Superior temporal gyrus (tissue), 1 donor: Measurements from ENCODE around the gene RPA3.

Experiments used
- DNase-seq: peaks from one replicate; pipeline ENCODE4 v3.0.0-alpha.2; 2016; ENCODE audit errors: extremely low spot score

Gene RPA3

GRCh38 chr7:7718492-7718891 is at the start of gene RPA3:
RPA3 (minus strand) TSS chr7:7718607; CDS start chr7:7640418, 78,189 bp downstream.
- DNase-seq = no peak

DNA sequence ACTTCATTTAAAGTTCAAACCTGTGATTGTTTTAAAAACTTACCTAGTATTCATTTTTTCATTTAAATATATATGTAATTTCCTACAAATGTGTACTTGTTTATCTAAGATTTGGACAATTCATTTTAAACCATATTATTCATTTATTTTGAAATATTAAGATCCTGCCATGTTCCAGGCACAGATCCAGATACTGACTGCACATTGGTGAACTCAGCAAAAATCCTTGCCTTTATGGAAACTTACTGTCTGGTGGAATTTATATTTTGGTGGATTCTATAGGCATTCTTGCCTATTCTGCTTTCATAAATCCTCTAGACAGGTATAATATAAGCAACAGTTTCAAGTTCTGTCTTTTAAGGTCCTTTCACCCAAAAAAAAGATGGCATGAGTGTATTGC is 48.3 kb upstream of the RPA3 start:
- no peak for DNase-seq

GRCh38 chr7:7765422-7765821 is 47.0 kb upstream of the RPA3 start:
- DNase-seq = no peak

DNA sequence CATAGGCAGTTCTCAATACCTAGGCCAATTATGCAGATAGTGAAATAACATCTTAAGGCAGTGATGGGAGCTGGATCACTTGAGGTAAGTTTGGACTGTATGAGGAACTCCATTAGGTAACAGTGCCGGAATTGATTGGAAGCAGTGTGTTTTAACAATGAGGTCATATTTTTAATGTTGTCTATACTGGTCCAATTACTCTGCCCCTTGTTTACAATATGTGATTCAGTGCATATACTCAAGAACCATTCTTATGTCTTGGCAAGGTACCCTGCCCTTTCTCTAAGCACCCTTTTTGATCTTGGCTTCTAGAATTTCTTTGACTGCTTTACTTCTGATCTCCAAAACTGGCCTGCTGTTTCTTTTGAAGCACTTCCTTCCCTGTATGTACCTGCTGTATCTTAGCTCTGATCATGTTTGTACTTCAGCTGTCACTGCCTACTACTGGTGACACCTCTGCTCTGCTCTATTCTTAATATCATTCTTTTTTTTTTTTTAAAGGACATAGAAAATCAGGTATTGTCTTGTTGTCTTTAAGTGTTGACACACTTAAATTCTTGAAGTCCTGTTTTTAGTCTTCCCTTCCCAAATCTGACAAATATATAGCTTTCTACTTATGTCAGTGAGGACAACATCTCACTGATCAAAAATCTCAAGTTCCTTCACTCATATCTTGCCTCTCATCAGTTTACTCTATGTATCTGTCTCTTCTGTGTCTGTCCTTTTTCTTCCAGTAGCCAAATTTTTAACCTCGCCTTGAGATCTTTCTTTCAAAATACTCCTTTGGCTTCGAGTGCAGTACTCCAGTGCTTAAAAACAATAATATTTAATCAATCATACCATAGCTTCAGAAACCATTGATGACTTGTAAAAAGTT is 46.4 kb upstream of the RPA3 start:
- DNase-seq = no peak

GRCh38 chr7:7761974-7762779 is 43.8 kb upstream of the RPA3 start:
- no peak for DNase-seq

DNA sequence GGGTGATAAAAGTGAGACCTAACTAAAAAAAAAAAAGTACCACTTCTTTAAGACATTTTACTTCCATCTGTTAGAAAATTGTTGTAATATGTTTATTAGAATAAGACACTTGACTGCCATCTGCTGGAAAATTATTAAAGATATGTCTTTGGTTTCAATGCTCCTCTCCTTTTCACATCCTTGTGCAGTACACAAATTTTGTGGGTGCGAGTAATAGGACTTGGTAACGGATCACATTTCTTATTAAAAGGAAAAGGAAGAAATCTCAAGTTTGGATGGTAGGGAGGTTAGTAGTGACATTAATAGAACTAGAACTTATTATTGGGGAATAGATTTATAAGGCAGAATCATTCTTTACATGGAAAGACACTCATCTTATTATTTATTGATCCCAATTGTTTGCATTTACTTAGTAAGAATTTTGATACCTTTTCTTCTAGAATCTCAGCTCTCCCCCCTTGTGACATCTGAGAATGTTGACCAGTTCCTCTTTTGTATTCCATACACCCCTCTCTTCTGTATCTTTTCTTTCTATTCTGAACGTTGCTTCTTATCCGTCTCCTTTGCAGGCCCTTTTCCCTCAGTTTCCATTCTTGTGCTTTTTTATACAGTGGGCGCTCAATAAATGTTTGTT is 43.0 kb upstream of the RPA3 start:
- DNase-seq = peak; percentile 76

DNA sequence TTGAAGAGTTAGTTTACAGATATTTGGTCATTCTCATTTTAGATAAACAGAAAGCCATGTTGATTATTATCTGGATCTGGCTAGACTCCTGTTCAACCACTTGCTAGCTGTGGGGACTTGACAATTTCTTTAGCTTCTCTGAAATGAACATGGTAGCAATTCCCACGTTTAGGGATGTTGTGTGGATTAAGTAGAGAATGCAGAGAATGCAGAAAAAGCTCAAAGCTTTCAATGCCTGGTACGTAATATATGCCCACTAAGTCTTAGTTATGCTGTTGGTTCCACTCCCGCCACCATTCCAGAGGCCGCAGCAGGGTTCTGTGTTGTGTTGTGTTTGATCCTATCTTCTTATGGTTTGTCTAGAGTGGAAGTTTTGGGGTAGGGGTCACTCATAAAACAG is 39.2 kb upstream of the RPA3 start:
- no peak for DNase-seq

GRCh38 chr7:7756577-7756976 is 38.2 kb upstream of the RPA3 start:
- no peak for DNase-seq

DNA sequence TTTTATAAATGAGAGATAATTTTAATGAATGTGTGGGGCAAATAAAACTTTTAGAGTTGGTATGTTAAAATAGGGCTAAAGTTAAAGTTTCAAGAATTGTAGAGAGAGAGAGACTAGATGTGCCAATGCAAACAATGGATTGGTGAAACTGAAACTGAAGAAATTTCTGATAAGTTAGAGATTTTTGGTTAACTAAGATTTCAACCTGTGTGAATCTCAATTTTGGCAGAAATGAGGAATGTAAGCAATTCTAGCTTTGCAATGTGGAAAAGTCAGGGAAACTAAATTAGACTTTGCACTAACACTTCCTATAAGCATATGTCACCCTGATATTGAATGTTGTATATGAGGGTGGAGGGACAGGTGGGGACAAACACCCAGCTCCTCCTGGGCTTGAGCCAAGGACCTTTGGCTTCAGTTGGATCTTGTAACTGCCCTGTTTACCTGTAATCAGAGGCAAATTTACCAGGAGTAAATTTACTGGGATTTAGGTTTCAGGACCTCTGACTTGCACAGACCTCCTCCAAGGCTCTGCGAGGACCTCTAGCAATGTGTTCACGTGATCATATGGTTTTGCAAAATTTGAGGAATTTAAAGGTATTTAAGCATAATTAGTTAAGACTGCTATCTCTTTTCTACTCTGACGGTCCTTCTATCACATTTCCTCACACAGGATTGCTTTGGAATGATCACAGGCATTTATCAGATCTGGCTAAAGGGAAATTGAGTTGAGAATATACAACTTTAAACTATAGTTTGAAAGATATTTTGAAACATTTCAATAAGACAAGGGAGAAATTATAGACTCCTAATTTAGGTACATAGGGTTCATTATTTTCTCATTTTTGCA is 33.1 kb upstream of the RPA3 start:
- DNase-seq = no peak

DNA sequence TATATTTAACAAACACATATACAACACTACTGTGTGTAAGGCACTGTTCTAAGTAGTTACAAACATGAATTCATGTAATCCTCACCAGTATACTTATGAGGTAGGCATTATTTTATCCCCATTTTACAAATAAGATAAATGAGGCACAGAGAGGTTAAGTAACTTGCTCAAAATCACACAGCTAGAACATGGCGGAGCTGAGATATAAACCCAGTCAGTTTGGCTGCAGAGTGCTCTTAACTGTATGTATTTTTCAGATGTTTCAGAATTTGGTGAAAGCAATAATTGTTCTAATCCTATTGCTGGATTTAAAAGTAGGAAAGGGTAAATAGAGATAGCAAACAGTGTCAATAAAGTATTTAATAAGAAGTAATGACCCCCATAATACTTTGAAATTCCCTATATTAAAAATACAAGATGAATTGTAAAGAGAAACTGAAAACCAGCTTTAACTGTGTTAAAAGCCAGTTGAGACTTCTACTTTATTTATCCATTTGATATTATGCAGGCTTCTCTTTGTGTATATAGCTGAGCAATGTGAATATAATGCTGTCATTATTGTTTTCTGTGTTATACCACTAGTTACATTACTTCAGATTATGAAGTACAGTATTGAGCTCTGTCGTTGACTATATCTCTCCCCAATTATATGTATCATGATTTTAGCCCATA is 32.3 kb upstream of the RPA3 start:
- DNase-seq = no peak

DNA sequence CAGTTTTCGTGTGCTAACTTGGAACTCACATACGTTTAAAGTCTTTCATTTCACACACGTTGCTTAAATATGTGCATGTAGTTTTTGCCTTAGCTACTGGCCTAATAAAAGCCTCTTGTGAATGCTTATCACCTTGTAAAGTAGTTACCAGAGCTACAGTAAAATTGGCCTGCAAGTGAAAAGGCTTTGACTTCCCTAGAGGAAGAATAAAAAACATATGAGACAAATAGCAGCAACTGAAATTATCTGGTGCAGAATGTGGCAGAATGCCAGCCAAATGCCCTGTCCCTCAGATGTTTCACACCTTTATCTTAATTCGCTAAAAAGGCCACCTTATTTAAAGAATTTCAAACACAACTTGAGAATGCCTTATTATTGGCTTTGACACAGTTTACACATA is 28.1 kb upstream of the RPA3 start:
- no peak for DNase-seq

DNA sequence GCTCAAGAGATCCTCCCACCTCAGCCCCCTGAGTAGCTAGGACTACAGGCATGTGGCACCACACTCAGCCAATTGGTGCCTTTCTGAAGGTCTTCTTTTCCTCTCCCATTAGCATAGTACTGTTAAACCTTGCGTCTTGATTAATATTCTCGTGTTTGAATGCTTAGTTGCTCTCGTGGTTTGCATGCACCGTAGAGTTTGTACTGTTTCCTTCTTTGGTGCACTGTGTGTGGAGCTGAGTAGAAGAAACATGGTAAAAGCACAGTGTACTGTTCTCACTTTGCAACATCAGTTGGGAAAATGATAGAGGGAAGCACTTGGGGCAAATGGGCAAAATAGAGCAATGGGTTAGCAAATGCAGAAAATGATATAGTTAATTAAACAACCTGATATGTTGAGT is 27.6 kb upstream of the RPA3 start:
- DNase-seq = no peak

- no peak for DNase-seq
Measured at GRCh38 chr7:7745258-7745657, 26.9 kb upstream of the RPA3 start.

- no peak for DNase-seq
Measured at GRCh38 chr7:7742223-7742622, 23.8 kb upstream of the RPA3 start.

- DNase-seq = no peak
Measured at GRCh38 chr7:7740037-7740355, 21.6 kb upstream of the RPA3 start.

DNA sequence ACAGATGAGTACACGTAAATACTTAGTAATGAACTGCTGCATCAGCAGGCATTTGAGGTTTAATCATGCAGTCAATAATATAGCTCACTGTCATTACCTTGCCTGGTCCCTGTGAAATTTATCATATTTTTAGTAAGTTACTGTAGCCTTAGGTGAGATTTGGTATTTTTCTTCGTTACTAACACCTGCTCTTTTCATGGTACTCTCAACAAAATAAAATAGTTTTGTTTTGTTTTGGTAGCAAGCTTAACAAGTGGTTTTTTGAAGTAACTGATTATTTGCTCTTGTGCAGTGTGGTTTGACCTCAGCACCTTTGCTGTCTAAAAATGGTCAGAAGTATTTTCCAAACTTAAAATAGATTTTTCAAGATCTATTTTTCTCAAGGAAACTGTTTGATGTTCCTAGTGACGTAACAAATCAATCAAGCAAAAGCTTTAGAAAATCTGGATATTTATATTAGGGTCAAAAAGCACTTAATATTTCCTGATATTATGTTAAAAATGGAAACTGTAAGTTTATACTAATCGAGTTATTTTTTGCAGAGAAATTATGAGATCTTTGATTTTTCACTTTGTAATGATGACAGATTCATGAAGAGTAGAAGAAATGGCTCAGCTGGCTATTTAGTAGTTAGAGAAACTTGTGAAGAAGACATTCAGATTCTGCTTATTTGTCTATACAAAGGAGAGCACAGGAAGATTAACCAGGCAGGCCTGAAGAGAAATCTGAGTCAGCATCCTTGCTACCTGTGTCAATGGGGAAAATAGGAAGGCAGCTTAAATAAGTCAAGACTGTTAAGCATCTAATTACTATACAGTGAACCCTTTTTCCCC is 21.0 kb upstream of the RPA3 start:
- DNase-seq = no peak

- DNase-seq = no peak
Measured at GRCh38 chr7:7738622-7739021, 20.2 kb upstream of the RPA3 start.

- no peak for DNase-seq
Measured at GRCh38 chr7:7738177-7738576, 19.8 kb upstream of the RPA3 start.

GRCh38 chr7:7737674-7738073 is 19.3 kb upstream of the RPA3 start:
- DNase-seq = no peak

DNA sequence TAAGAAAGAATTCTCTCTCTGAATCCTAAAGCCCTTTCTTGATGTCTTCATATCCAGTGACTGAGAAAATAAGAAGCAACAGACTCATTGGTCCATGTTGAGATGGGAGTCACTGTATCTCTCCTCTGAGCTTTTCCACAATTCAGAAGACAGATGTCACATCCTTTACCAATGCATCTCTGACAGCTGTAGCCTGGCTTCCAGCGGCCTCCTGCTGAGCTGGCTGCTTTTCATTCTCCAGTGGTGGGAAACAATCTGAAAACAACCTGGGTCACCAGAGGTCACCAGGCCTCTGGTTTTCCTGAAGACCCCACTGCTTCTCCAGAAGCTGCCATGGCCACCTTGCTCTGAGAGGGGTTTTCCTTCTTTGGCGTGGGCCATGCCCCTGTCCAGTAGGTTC is 18.3 kb upstream of the RPA3 start:
- DNase-seq = no peak
